Measurements from ENCODE around the gene SLC44A1. TPM values are rescaled to one million over a fixed set of nuclear protein-coding genes. Genes with fewer than 3 reads are reported as not detected.

SLC44A1 gene
- total RNA-seq, 1 donor from 2014 or later, result 33.5 TPM

DNA sequence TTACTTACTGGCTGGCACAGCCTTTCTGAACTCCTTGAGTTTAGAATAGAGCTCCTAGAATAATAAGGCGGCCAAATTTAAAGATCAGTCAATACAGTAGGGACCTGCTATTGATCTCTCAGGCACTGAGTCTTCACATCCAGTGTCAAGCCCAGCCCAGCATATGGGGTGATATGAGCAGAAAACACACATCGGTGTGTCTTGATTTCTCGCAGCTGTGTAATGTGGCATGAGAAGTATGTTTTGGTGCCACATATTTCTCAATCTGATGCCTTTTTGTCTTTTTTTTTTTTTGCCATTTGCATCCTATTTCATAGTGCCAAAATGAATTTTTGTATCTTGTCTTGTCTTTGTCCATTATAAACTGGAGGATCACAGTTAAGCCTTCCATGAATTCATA lies 152.0 kb downstream of the SLC44A1 start:
- no peak for DNase-seq

DNA sequence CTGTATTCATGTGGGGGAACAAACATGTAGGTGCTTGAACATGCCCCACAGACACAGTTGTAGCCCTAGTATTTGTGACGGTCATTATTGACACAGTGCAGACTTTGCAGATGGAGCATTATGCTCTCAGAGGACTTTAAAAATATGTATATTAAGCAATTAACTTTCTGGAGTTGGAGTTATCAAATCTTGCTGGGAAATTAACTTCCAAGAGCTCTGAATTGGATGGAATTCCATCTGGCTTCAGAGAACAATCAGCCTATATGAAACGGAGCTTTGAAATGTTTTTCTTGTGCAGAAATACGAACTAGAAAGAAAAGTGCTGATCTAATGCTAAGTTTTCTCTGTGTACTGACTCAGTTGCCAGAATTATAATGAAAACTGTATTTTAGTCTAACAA lies 152.4 kb downstream of the SLC44A1 start:
- no peak for DNase-seq

DNA sequence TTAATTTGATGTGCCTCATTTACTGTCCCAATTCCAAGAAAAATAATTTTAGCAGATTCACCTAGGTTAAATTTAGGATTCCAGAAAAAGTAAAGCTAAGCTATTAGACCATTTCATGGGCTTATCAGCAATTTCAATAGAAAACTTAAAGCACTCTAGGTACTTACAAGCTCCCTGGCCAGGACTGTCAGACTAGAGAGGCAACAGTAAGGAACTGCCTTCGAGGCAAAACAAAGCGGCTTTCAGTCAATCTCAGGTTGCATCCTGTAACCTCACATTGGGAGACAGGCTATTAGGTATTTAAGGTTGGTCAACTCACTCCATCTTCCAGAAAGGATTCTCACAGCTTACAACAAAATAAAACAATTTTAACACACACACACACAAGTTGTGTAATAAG lies 154.7 kb downstream of the SLC44A1 start:
- no peak for DNase-seq

DNA sequence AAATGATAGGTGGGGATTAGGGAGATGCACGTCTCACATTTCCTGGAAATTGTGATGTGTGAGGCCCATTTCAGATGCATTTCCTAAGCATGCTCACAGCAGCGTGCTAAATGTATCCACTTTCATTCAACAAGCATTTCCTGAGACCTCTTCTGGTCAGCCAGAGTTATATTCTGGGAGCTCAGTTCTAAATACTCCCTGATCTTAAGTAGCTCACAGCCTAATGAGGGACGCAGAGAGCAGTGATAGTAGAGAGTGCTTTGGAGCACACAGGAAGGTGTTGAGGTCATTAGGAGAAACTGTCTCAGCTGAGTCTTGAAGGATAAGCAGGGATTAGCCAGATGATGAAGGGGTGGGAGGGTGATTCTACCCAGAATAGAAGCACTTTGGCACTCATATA lies 157.2 kb downstream of the SLC44A1 start:
- no peak for DNase-seq

DNA sequence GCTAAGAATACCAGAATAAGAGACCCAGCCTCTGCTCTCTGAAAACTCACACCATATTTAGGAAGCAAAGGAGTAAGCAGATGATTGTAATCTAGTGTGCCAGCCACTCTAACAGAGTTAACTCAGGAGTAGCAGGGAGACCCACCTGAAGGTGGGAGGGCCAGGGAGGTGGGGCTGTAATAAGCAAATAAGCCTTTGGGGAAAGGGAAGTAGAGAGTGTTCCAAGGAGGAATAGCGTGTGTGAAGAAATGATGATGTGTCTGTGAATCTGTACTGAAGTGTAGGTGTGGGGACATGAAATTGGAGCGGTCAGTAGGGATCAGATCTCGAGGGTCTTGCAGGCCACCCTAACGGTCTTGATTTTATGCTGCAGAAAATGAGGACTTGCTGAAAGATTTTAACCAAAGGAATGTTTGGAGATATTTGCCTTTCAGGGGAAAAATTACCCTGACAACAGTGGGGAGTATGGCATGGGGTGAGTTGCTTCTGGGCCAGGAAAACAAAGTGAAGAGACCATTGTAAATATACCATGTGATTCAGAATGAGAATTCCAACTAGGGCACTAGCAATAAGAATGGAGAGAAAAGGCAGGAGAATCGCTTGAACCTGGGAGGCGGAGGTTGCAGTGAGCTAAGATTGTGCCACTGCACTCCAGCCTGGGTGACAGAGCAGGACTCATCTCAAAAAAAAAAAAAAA lies 159.2 kb downstream of the SLC44A1 start:
- DNase-seq, result no peak

DNA sequence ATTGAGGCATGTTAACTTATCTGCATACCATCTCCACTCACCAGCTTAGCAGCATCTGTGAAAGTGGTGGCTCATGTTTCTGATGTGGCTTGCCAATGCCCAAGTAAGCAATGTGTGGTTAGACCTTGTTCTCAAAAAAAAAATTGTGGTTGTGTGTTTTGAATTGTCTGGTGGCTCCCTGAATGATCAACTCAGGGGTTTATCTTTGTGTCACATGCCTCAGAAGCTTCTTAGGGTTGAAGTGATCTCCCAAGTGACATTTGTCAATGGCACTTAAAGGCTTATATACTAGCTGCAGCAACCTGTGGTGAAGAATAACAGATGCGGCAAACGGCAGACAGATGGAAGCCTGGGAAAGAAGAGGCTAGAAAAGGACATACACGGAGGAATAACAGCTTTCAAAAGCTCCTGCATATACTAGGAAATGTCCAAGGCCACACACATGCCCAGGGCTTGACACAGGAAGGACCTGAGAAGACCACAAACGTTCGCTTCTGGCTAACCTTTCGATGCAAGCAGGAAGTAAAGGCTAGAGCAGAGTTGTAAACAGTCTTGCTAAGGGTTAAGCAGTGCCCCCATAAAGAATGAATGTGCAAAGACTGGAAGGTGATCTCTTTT lies 161.2 kb downstream of the SLC44A1 start:
- DNase-seq, result no peak

DNA sequence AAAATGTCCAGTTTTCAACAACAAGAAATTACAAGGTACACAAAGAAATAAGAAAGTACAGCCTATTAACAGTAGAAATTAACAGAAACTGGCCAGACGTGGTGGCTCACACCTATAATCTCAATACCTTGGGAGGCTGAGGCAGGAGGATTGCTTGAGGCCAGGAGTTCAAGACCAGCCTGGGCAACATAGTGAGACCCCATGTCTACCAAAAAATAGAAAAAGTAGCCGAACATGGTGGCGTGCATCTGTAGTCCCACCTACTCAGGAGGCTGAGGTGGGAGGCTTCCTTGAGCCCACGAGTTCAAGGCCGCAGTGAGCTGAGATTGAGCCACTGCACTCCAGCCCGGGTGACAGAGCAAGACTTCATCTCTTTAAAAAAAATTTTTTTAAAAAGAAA lies 161.9 kb downstream of the SLC44A1 start:
- DNase-seq, result no peak

DNA sequence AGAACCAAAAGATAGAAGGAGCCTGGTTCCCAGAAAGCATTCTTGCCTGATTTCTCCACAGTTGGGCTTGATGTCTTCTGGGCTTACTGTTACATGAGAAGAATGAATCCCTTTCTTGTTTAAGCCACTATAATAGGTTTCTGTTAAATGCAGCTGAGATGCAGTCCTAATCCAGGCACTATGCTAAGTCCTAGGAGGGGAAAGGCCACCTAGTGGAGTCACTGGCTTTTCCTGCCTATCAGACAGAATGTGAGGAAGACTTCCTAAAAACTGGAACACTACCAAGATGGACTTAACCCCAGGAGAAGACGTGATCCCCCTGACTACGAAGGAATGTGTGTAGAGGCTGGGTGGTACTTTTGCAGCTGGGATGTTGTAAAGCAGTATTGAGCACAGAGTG lies 169.1 kb downstream of the SLC44A1 start:
- peak; percentile 35 for DNase-seq

DNA sequence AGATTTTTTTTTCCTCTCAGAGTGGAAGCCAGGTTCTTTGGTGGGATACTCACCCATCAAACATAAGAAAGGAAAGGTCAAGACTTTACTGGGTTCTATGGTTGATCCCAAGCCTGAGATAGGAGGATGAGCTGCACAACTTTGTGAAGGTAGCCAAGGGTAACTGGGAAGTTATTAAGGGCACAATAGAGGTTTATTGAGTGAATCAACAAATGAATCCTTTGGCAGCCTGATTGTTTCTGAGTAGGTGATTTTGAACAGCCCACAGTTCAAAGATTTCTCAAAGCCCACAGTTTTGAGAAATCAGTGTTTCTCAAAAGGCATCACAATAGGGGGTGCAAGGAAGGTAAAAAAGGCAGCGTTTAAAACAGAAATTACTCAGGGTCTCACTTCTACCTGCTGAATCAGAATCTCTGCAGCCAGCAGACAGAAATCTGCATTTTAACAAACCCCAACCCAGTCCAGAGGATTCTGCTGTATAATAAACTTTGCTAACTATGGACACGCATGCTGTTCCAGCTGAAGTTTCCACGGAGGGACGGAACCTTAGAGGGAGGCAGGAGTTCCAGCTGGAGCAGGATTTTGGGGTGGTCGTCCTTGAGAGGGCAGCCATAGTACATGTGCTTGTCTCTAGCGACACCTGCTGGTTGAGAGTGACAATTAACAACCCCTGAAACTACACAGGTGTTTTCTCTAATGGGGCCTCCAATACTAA lies 170.7 kb downstream of the SLC44A1 start:
- peak; percentile 41 for DNase-seq

DNA sequence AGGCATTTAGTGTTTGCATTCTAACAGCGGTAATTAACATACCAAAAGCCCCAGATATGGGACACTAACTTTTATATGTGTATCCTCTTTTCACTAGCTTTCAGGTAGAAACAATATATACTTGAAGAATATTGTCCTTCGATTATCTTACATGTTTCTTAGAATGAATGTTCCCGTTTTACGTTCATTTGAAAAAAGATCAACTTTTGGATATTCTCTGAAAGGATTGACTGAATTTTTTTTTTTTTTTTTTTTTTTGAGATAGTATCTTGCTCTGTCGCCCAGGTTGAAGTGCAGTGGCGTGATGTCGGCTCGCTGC lies 171.2 kb downstream of the SLC44A1 start:
- DNase-seq, result no peak

DNA sequence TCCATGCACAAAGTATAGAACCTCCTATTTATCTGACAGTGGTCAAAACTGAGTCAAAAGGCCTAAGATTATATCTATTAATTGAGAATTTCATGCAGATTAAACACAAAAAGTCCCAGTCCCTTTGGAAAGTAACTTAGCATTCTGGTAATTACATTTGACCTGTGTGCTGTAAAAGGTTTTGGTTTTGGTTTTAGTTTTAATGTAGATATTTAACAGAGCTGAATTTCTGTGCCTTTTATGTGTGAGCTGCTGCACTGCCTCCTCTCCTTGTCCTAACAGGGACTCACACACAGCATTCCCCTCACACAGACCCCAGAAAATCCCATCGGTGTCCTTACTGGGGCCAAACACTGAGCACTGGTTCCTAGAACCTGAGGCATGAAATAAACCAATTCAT lies 172.4 kb downstream of the SLC44A1 start:
- DNase-seq, result no peak

DNA sequence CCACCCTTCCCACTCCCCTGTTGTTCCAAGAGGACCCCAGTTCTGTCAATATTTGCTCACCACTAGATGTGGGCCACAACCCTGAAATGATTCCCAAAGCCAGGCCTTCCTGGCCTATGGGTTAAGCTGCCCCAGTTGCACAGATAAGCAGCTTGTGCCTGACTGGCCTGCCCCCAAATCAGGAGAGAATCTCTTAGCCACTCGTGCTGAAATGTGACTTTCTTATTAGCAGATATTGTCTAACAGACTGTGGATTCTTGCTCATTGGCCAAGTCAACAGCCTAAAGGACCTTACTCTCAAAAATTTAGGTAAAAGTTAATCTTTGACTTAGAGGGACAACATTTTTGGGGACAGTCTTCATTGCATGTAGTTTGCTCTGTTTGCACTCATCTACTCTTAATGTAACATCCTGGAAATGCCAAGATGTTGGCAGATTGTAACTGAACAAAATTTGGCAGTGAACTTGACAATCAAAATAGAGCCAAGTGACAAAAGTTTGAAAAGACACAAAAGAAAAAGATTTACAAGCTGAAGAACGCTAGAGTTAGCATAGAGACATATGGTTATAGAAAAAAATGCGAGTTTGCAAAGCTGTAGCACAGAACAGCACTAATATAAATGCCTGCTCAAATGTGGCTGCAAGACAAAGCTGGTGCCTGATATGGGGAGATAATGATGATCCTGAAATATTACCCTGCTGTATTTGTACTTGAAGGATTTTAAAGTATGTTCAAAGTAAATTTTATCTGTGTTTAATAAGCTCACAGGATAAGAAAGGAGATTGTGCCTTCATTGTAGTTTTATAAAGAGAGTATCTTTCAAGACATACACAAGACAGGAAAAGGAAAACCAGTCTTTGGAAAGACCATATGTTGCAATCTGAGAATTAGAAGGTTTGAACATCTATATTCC lies 174.4 kb downstream of the SLC44A1 start:
- no peak for DNase-seq

DNA sequence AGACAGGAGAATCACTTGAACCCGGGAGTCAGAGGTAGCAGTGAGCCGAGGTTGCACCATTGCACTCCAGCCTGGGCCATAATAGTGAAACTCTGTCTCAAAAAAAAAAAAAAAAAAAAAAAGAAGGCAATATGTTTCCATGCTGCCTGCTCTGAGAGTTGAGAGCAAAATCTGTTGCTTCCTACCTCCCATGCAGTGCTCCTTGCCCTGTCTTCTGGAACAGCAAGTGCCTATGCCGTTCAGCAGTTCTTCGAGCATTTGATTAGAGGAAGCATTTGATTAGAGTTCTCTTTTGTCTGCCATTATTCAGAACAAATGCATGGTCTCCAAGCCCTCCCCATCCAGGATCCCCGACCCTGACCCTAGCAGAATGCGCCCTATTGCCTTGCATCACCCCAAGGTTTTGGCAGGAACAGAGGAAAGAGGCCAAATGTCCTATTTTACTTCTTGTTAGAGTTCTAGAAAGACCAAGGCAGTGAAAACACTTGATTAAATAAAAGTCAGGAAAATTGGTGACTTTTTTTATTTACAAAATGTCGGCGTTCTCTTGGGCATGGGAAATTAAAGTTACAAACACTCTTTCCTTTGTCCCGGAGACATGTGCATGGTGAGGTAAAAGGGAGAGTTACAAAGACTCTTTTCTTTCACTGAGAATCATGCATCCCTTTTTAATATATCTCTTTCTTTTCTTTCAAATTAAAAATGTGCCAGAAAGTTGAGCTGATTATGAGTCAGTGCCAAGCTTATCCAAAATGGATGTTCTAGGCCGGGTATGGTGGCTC lies 175.6 kb downstream of the SLC44A1 start:
- no peak for DNase-seq

DNA sequence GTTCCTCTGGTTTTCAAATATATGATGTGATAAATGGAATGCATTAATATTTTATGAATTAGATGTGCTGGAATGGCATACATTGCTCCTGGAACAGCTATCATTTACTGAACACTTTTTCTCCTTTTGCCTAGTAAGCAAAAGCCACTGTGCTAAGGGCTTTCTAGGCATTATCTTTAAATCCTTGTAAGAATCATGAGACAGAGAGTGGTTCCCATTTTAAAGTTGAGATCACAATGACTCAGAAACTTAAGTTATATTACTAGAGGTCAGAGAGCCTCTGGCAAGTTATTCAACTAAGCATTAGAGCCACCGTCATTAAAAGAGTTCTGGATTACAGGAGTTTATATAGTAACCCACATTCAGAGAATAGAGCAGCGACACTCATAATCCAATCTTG lies 176.7 kb downstream of the SLC44A1 start:
- DNase-seq, result no peak

DNA sequence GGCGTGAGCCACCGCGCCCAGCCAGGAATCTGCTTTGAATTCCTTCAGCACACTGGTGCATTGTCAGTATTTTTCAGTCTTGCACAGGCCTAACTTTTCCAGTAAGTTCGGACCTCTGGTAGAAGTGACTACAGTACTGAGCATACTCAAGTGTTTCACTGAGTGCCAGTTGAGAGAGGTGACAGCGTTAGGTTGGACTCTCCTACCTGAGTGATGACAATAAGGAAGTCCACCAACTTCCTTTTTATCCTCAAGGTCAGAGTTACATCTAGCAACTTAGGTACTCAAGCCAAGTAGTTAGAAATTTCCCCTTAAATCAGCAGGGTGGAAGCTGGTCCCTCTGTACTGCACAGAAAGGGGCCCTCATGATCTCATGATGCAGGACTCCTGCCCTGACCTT lies 177.4 kb downstream of the SLC44A1 start:
- no peak for DNase-seq

DNA sequence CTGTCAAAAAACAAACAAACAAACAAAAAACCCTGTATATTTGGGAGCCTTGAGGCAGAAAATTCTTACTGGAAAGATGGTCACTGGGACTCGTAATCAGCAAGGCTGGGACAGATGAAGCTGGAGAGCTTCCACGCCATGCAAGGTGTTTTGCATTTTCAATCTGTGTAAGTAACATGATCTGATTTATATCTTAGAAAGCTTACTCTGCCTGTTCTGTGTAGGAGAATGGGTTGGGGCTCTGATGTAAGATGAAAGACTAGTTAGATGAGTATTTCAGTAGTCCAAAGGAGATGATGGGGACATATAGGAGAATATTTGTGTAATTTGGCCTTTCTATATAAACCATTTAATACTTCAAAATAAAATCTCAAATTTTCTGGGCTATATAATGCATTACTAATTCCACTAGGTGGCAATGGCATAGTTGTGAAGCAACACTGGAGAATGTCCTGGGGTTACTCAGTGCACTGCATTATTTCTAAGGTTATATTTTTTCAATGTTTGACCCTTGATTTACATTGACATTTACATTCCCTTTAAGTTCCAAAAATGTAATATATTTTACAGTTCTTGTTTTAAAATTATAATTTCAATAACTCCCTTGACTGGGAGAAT lies 181.5 kb downstream of the SLC44A1 start:
- DNase-seq, result no peak

DNA sequence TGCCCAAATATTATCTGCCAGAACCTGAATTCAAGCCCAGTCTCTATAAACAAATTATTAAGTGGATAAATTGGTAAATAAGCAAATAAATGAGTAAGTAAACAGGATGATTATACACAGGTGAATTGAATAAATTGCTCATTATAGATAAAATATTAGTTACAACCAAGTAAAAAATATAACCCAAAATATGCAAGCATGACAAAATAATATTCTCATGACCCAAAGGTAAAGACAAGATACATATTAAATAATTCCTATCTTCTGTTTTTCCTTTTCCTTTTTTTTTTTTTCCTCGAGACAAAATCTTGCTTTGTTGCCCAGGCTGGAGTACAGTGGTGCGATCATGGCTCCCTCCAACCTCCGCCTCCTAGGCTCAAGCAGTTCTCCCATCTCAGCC lies 182.2 kb downstream of the SLC44A1 start:
- DNase-seq, result no peak

DNA sequence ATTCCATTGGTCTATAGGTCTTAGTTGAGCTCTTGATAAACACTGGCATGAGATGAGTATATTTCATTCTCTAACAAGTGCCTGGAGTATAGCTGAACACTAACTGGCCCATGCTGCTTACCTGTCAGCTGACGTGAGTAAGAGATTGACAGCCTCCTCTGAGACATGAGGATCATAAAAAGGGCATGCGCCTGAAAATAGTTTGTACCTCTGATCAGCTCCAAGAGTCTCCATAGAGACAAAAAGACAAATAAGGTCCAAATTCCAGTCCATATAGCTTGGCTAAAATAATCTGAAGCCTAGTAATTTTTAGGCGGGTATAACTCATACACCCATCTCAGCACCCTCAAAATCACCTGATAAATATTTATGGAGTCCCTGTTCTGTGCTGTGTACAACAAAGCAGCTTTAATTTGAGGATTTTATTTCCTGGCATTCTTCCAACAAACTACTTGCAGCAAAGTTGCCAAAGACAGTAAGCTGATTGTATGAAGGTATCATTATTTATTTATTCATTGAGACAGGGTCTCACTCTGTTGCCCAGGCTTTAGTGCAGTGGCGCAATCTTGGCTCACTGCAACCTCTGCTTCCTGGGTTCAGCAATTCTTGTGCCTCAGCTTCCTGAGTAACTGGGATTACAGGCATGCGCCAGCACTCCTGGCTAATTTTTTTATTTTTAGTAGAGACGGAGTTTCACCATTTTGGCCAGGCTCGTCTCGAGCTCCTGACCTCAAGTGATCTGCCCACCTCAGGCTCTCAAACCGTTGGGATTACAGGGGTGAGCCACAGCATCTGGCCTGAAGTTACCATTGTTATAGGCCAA lies 187.2 kb downstream of the SLC44A1 start:
- DNase-seq, result no peak

DNA sequence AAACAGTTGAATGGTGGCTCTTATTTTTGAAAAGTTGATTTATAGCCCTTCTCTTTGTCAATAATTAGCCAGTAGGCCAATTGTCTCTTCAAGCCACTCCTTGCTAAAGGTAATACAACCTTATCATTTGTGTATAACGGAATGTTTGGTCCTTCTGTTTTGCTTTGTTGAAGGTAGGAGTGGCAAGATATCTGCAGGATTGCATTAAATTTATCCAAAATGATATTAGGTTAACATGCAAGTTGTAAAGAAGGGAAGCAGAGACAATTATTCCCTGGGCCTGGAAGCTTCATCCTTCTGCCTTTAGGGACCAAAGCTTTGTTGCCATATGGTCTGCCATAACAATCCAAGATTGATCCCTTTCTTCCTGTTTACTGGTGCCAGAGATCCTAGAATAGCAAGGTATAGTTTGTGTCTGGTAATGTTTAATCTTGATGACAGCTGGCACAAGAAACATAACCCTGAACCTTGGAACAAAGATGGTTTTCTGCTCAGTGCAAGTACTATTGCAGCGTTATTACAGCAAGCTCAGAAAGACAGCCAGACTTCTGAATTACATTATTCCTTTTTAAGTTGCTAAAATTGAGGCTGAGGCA lies 187.9 kb downstream of the SLC44A1 start:
- no peak for DNase-seq

DNA sequence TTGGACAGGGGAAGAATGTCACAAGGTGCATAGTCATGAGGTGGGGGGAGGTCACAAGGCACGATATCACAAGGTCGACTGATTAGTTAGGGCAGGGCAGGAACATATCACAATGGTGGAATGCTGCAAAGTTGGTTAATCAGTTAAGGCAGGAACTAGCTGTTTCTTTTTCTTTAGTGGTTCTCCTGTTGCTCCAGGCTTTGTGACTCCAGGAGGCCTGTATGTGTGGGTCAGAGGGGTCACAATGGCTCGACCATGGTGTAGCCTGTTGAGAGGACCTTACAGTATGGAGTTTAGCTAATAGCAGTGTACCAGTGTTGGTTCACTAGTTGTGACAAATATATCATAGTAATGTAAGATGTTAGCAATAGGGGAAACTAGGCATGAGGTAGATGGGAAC lies 191.0 kb downstream of the SLC44A1 start:
- DNase-seq, result no peak
